Measurements from ENCODE around the gene HIVEP2. TPM values are rescaled to one million over a fixed set of nuclear protein-coding genes. Genes with fewer than 3 reads are reported as not detected.

HIVEP2 gene
- total and polyA plus RNA-seq, 10 donors, result 2.5 to 41.3 (median 30.3) TPM

DNA sequence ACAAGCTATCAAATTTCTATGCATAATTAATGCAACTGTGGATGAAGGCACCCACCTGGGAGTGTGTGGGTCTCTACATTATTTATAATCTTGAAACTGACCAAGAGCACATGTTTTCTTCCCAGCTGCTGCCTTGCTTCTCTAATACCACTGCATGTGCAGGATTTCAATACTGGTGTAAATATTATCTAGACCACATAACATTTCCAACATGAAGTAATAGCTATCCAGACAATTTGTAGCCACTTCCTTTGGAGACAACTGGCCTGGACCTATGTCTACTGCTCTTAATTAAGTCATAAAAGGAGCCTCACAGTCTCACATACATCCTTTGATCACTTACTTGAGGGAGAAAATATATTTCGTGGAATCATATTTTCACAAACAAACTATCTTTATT is 180.7 kb downstream of the HIVEP2 start:
- no peak overlapping the region for H3K4me3 ChIP-seq
- DNase-seq, result no peak
- H3K27ac ChIP-seq, result no peak overlapping the region
- H3K27me3 ChIP-seq (replicated peaks in 1 of 7), result no peaks in the 10 kb centered on the region
- peaks cover under 1 to 78% (median 41%) of the 10 kb centered on the region in 6 donors for H3K36me3 ChIP-seq
- WGBS, 5 donors, result 94 to 98% (median 95%) methylated on average over 1 of the region's 1 CpG
- intact Hi-C loops (cut with DNase I; ENCODE audit: low total_unique reads), result no loop called here
- peaks cover 0 to 6% (median 0%) of the 10 kb centered on the region in 6 donors for H3K4me1 ChIP-seq
- TF ChIP-seq POLR2A (IDR thresholded peaks at IDR 0.05) (no peak), POLR2AphosphoS5 (IDR thresholded peaks at IDR 0.05) (no peak)
- TF ChIP-seq, protein P1, sequence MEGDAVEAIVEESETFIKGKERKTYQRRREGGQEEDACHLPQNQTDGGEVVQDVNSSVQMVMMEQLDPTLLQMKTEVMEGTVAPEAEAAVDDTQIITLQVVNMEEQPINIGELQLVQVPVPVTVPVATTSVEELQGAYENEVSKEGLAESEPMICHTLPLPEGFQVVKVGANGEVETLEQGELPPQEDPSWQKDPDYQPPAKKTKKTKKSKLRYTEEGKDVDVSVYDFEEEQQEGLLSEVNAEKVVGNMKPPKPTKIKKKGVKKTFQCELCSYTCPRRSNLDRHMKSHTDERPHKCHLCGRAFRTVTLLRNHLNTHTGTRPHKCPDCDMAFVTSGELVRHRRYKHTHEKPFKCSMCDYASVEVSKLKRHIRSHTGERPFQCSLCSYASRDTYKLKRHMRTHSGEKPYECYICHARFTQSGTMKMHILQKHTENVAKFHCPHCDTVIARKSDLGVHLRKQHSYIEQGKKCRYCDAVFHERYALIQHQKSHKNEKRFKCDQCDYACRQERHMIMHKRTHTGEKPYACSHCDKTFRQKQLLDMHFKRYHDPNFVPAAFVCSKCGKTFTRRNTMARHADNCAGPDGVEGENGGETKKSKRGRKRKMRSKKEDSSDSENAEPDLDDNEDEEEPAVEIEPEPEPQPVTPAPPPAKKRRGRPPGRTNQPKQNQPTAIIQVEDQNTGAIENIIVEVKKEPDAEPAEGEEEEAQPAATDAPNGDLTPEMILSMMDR (IDR thresholded peaks at IDR 0.05 in 8 of 11, conservative IDR thresholded peaks at IDR 0.05 in 3 of 11), result no peak
- no peaks in the 10 kb centered on the region for H3K9me3 ChIP-seq

DNA sequence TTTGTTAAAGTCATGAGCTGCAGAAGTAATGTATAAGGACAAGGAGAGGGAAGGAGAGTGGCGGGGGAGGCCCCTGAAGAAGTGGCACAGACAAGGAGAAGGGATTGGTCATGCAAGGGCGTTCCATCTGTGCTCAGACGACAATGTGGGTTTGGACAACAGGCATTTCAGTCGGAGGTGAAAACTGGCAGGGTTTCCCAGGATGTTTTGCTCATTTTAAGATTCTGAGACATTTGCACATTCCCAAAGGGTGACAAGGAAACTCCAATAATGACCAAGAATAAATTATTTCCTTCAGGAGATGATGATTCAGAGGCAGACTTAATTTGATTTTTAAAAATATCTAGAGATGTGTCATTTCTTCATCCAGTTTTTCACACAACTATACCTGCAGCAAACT is 181.8 kb downstream of the HIVEP2 start:
- Histone ChIP-seq H3K36me3 (peaks cover 3 to 81% (median 48%) of the 10 kb centered on the region in 6 donors), H3K9me3 (no peaks in the 10 kb centered on the region), H3K27me3 (replicated peaks in 1 of 7) (no peaks in the 10 kb centered on the region), H3K4me3 (no peak overlapping the region), H3K4me1 (peaks cover 0 to 6% (median 0%) of the 10 kb centered on the region in 6 donors), H3K27ac (no peak overlapping the region)
- intact Hi-C loops (cut with DNase I; ENCODE audit: low total_unique reads), result no loop called here
- WGBS, 5 donors, result 91 to 99% (median 94%) methylated on average over 4 of the region's 4 CpGs
- DNase-seq, result no peak
- TF ChIP-seq POLR2A (IDR thresholded peaks at IDR 0.05), result no peak
- TF ChIP-seq POLR2AphosphoS5 (IDR thresholded peaks at IDR 0.05), result no peak
- TF ChIP-seq, protein P1 (IDR thresholded peaks at IDR 0.05 in 8 of 11, conservative IDR thresholded peaks at IDR 0.05 in 3 of 11), result no peak

DNA sequence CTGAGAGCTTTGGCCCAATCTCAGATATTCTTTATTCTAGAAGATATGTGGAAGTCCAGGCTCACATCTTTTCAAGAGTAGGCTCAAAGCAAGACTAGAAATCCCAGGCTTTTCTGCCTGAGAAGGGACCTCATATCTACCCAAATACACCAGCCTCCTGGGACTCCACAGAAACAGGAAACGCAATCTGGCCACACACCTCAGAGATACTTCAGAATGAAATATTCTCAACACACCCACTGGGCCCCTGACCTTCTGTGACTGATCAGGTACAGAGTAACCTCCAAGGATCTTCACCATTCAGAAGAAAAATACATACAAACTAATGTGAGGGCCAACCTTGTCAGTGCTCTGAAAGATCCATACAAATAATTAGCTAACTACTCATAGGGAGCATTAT is 183.2 kb downstream of the HIVEP2 start:
- intact Hi-C loops (cut with DNase I; ENCODE audit: low total_unique reads), result no loop called here
- Histone ChIP-seq H3K9me3 (no peaks in the 10 kb centered on the region), H3K4me1 (peaks cover 0 to 6% (median 0%) of the 10 kb centered on the region in 6 donors), H3K4me3 (no peak overlapping the region), H3K27ac (no peak overlapping the region), H3K36me3 (peaks cover 3 to 79% (median 57%) of the 10 kb centered on the region in 6 donors), H3K27me3 (replicated peaks in 1 of 7) (no peaks in the 10 kb centered on the region)
- TF ChIP-seq, protein P1 (IDR thresholded peaks at IDR 0.05 in 8 of 11, conservative IDR thresholded peaks at IDR 0.05 in 3 of 11), result no peak
- no peak for TF ChIP-seq POLR2AphosphoS5 (IDR thresholded peaks at IDR 0.05)
- TF ChIP-seq POLR2A (IDR thresholded peaks at IDR 0.05), result no peak
- DNase-seq, result no peak
- 67 to 88% (median 69%) methylated on average over 1 of the region's 1 CpG for WGBS, 5 donors

DNA sequence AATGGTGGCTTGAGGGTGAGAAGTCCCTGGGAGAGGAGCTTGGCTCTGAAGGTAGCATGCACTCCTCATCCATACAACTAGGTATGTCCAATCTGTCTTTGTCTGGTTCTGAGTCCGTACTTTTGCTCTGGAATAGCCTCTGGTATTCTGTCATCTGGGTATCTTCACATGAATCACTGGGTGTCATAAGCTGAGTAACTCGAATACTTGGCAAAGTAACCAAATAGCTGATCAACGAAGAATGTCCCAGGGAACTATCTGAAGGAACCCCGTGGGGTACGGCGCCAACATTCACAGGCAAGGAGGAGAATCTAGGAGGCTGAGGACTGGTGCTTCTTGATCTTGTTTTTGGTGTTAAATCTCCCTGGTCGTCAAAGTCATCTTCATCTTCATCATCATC is 184.8 kb downstream of the HIVEP2 start:
- DNase-seq, result no peak
- intact Hi-C loops (cut with DNase I; ENCODE audit: low total_unique reads), result no loop called here
- H3K36me3 ChIP-seq, result peaks cover 3 to 91% (median 59%) of the 10 kb centered on the region in 6 donors

More for the DNA sequence above, 184.8 kb downstream of the HIVEP2 start:
- TF ChIP-seq POLR2A (IDR thresholded peaks at IDR 0.05) (no peak), POLR2AphosphoS5 (IDR thresholded peaks at IDR 0.05) (no peak)
- TF ChIP-seq, protein P1 (IDR thresholded peaks at IDR 0.05 in 8 of 11, conservative IDR thresholded peaks at IDR 0.05 in 3 of 11), result no peak
- Histone ChIP-seq H3K9me3 (no peaks in the 10 kb centered on the region), H3K27ac (no peak overlapping the region), H3K4me1 (peaks cover 0 to 6% (median 0%) of the 10 kb centered on the region in 6 donors), H3K27me3 (replicated peaks in 1 of 7) (no peaks in the 10 kb centered on the region), H3K4me3 (no peak overlapping the region)
- 91 to 98% (median 95%) methylated on average over 7 of the region's 7 CpGs for WGBS, 5 donors
